ENCODE measurements around the gene ZDHHC3. TPM values are rescaled to one million over a fixed set of nuclear protein-coding genes. Genes with fewer than 3 reads are reported as not detected.
A peak's percentile ranks its signal among the peaks of the same experiment; 100 is the strongest.
"Not testable (repeated sequence)": the region's sequence is repeated elsewhere in the genome, so short reads cannot be mapped to it uniquely, and the experiment has no call there.

The ZDHHC3 gene
- total RNA-seq, 2 donors from 2014 or later, result 33.0 to 37.6 TPM

GRCh38 chr3:44991326-44991725 is 15.4 kb upstream of the ZDHHC3 start:
- no peak overlapping the region for H3K27ac Mint-ChIP-seq
- H3K4me3 Mint-ChIP-seq, result no peak overlapping the region
- no peak for ATAC-seq (replicated peaks in 1 of 2)

GRCh38 chr3:44989636-44990373 is 13.8 kb upstream of the ZDHHC3 start:
- ATAC-seq (replicated peaks in 1 of 2) (no peak), DNase-seq (no peak)
- no peak overlapping the region for H3K4me3 Mint-ChIP-seq
- no peaks in the 10 kb centered on the region for H3K9me3 Mint-ChIP-seq
- H3K27me3 Mint-ChIP-seq (ENCODE audit: low read depth), result no peaks in the 10 kb centered on the region
- no peak overlapping the region for H3K27ac Mint-ChIP-seq
- H3K36me3 Mint-ChIP-seq (ENCODE audit: insufficient read depth in 2 of 2), result peaks cover 0 to 32% of the 10 kb centered on the region in 2 donors
- H3K4me1 Mint-ChIP-seq (ENCODE audit: low read depth), result peaks cover 80% of the 10 kb centered on the region

More at GRCh38 chr3:44991326-44991725, 15.4 kb upstream of the ZDHHC3 start:
- no peaks in the 10 kb centered on the region for H3K9me3 Mint-ChIP-seq
- peaks cover 0 to 28% of the 10 kb centered on the region in 2 donors for H3K36me3 Mint-ChIP-seq (ENCODE audit: insufficient read depth in 2 of 2)
- no peak for DNase-seq
- no peaks in the 10 kb centered on the region for H3K27me3 Mint-ChIP-seq (ENCODE audit: low read depth)
- H3K4me1 Mint-ChIP-seq (ENCODE audit: low read depth), result peaks cover 89% of the 10 kb centered on the region

GRCh38 chr3:44989141-44989540 is 13.2 kb upstream of the ZDHHC3 start:
- Mint-ChIP-seq H3K9me3 (no peaks in the 10 kb centered on the region), H3K27me3 (ENCODE audit: low read depth) (no peaks in the 10 kb centered on the region), H3K4me3 (no peak overlapping the region), H3K36me3 (ENCODE audit: insufficient read depth in 2 of 2) (peaks cover 0 to 32% of the 10 kb centered on the region in 2 donors), H3K4me1 (ENCODE audit: low read depth) (peaks cover 77% of the 10 kb centered on the region), H3K27ac (no peak overlapping the region)
- no peak for ATAC-seq (replicated peaks in 1 of 2)
- no peak for DNase-seq

GRCh38 chr3:44988073-44988472 is 12.1 kb upstream of the ZDHHC3 start:
- Mint-ChIP-seq H3K36me3 (ENCODE audit: insufficient read depth in 2 of 2) (peaks cover 0 to 32% of the 10 kb centered on the region in 2 donors), H3K9me3 (no peaks in the 10 kb centered on the region), H3K4me3 (no peak overlapping the region), H3K27me3 (ENCODE audit: low read depth) (no peaks in the 10 kb centered on the region), H3K27ac (no peak overlapping the region), H3K4me1 (ENCODE audit: low read depth) (peaks cover 77% of the 10 kb centered on the region)
- ATAC-seq (replicated peaks in 1 of 2) (no peak), DNase-seq (no peak)

- H3K4me1 Mint-ChIP-seq (ENCODE audit: low read depth), result peaks cover 77% of the 10 kb centered on the region
- peaks cover 0 to 28% of the 10 kb centered on the region in 2 donors for H3K36me3 Mint-ChIP-seq (ENCODE audit: insufficient read depth in 2 of 2)
- H3K4me3 Mint-ChIP-seq, result no peak overlapping the region
- ATAC-seq (replicated peaks in 1 of 2) (no peak), DNase-seq (no peak)
- no peaks in the 10 kb centered on the region for H3K27me3 Mint-ChIP-seq (ENCODE audit: low read depth)
- no peak overlapping the region for H3K27ac Mint-ChIP-seq
- no peaks in the 10 kb centered on the region for H3K9me3 Mint-ChIP-seq
These were observed 11.4 kb upstream of the ZDHHC3 start for GRCh38 chr3:44987332-44987731.

- not testable (repeated sequence) for H3K4me3 Mint-ChIP-seq; H3K27me3 Mint-ChIP-seq (ENCODE audit: low read depth); DNase-seq; H3K9me3 Mint-ChIP-seq; H3K27ac Mint-ChIP-seq; ATAC-seq (replicated peaks in 1 of 2)
- H3K4me1 Mint-ChIP-seq (ENCODE audit: low read depth), result peaks cover 78% of the 10 kb centered on the region
- H3K36me3 Mint-ChIP-seq (ENCODE audit: insufficient read depth in 2 of 2), result peaks cover 0 to 22% of the 10 kb centered on the region in 2 donors
These were observed 10.4 kb upstream of the ZDHHC3 start for GRCh38 chr3:44986330-44986729.

GRCh38 chr3:44984335-44984734 is 8.4 kb upstream of the ZDHHC3 start:
- Mint-ChIP-seq H3K9me3 (no peaks in the 10 kb centered on the region), H3K36me3 (ENCODE audit: insufficient read depth in 2 of 2) (peaks cover 0 to 16% of the 10 kb centered on the region in 2 donors), H3K27me3 (ENCODE audit: low read depth) (no peaks in the 10 kb centered on the region), H3K27ac (no peak overlapping the region), H3K4me1 (ENCODE audit: low read depth) (peaks cover 82% of the 10 kb centered on the region), H3K4me3 (no peak overlapping the region)
- ATAC-seq (replicated peaks in 1 of 2) (peak in 1 of 2 donors; percentile 51), DNase-seq (no peak)

- Mint-ChIP-seq H3K4me3 (no peak overlapping the region), H3K4me1 (ENCODE audit: low read depth) (peaks cover 82% of the 10 kb centered on the region), H3K36me3 (ENCODE audit: insufficient read depth in 2 of 2) (peaks cover 0 to 12% of the 10 kb centered on the region in 2 donors), H3K27me3 (ENCODE audit: low read depth) (no peaks in the 10 kb centered on the region), H3K27ac (peak overlapping the region; percentile 31), H3K9me3 (no peaks in the 10 kb centered on the region)
- DNase-seq (no peak), ATAC-seq (replicated peaks in 1 of 2) (no peak)
These were observed 7.5 kb upstream of the ZDHHC3 start for GRCh38 chr3:44983484-44983941.

GRCh38 chr3:44982817-44983216 is 6.8 kb upstream of the ZDHHC3 start:
- no peak overlapping the region for H3K27ac Mint-ChIP-seq
- peaks cover 87% of the 10 kb centered on the region for H3K4me1 Mint-ChIP-seq (ENCODE audit: low read depth)
- no peaks in the 10 kb centered on the region for H3K27me3 Mint-ChIP-seq (ENCODE audit: low read depth)
- no peak overlapping the region for H3K4me3 Mint-ChIP-seq
- H3K36me3 Mint-ChIP-seq (ENCODE audit: insufficient read depth in 2 of 2), result peaks cover 0 to 16% of the 10 kb centered on the region in 2 donors
- DNase-seq (no peak), ATAC-seq (replicated peaks in 1 of 2) (no peak)
- H3K9me3 Mint-ChIP-seq, result no peaks in the 10 kb centered on the region

GRCh38 chr3:44981751-44982150 is 5.8 kb upstream of the ZDHHC3 start:
- Mint-ChIP-seq H3K9me3 (no peaks in the 10 kb centered on the region), H3K4me1 (ENCODE audit: low read depth) (peaks cover 85% of the 10 kb centered on the region), H3K4me3 (peak overlapping the region; percentile 9 to 12), H3K36me3 (ENCODE audit: insufficient read depth in 2 of 2) (peaks cover 0 to 13% of the 10 kb centered on the region in 2 donors), H3K27ac (no peak overlapping the region), H3K27me3 (ENCODE audit: low read depth) (no peaks in the 10 kb centered on the region)
- ATAC-seq (replicated peaks in 1 of 2) (peak; percentile 65 to 75), DNase-seq (no peak)

GRCh38 chr3:44981220-44981619 is 5.2 kb upstream of the ZDHHC3 start:
- no peak for DNase-seq
- Mint-ChIP-seq H3K27me3 (ENCODE audit: low read depth) (no peaks in the 10 kb centered on the region), H3K4me3 (peak overlapping the region; percentile 9 to 45), H3K27ac (peak overlapping the region; percentile 24), H3K4me1 (ENCODE audit: low read depth) (peaks cover 83% of the 10 kb centered on the region), H3K36me3 (ENCODE audit: insufficient read depth in 2 of 2) (peaks cover 0 to 17% of the 10 kb centered on the region in 2 donors), H3K9me3 (no peaks in the 10 kb centered on the region)
- peak; percentile 18 to 20 for ATAC-seq (replicated peaks in 1 of 2)

- peak overlapping the region; percentile 44 for H3K27ac Mint-ChIP-seq
- ATAC-seq (replicated peaks in 1 of 2), result no peak
- no peaks in the 10 kb centered on the region for H3K9me3 Mint-ChIP-seq
- no peak for DNase-seq
- H3K27me3 Mint-ChIP-seq (ENCODE audit: low read depth), result no peaks in the 10 kb centered on the region
- peaks cover 65% of the 10 kb centered on the region for H3K4me1 Mint-ChIP-seq (ENCODE audit: low read depth)
- H3K36me3 Mint-ChIP-seq (ENCODE audit: insufficient read depth in 2 of 2), result peaks cover 0 to 11% of the 10 kb centered on the region in 2 donors
- H3K4me3 Mint-ChIP-seq, result peak overlapping the region; percentile 97 to 99
These were observed 1.6 kb downstream of the ZDHHC3 start for GRCh38 chr3:44974416-44974815.

- no peaks in the 10 kb centered on the region for H3K9me3 Mint-ChIP-seq
- peaks cover 0 to 1% of the 10 kb centered on the region in 2 donors for H3K36me3 Mint-ChIP-seq (ENCODE audit: insufficient read depth in 2 of 2)
- H3K4me3 Mint-ChIP-seq, result no peak overlapping the region
- ATAC-seq (replicated peaks in 1 of 2), result no peak
- no peak overlapping the region for H3K27ac Mint-ChIP-seq
- H3K4me1 Mint-ChIP-seq (ENCODE audit: low read depth), result peaks cover 69% of the 10 kb centered on the region
- DNase-seq, result no peak
- H3K27me3 Mint-ChIP-seq (ENCODE audit: low read depth), result no peaks in the 10 kb centered on the region
These were observed 5.0 kb downstream of the ZDHHC3 start for GRCh38 chr3:44970926-44971490.
